K562 (cell line): ENCODE data around the gene ANKRD12.

Experiments
- CTCF ChIP-seq, 3 experiments: IDR thresholded peaks in 2 of 3; conservative IDR thresholded peaks in 1 of 3; 2 replicates each; pipeline ENCODE4 v1.5.1; 2011 to 2012; ENCODE audit warnings: low read length in 3 of 3, mild to moderate bottlenecking in 3 of 3, control low read depth in 2 of 3, improper control_type of control experiment in 1 of 3, inconsistent platforms in 1 of 3, low read depth in 1 of 3, mixed read lengths in 1 of 3, moderate library complexity in 1 of 3; ENCODE audit not compliant: insufficient read depth in 2 of 3
- ETV5 ChIP-seq: sonication (generic); formaldehyde crosslinking; IDR thresholded peaks from 2 replicates; pipeline ENCODE4 v1.4.0; 2020; ENCODE audit warnings: low read depth, mild to moderate bottlenecking, missing genetic modification reagents
- HDAC1 ChIP-seq, 2 experiments: fragments of 450-650 bp; IDR thresholded peaks; 2 replicates each; pipeline ENCODE4 v1.6.1; 2016 to 2017; ENCODE audit warnings: inconsistent platforms in 1 of 2, mild to moderate bottlenecking in 1 of 2, moderate library complexity in 1 of 2
- KHSRP ChIP-seq: fragments of 450-650 bp; IDR thresholded peaks from 2 replicates; pipeline ENCODE4 v1.6.1; 2017
- LARP7 ChIP-seq: fragments of 450-650 bp; IDR thresholded peaks from 2 replicates; pipeline ENCODE4 v1.6.1; 2016
- NR2C1 ChIP-seq, 2 experiments: fragments of 450-650 bp; IDR thresholded peaks; 2 replicates each; pipeline ENCODE4 v1.6.1; 2017; ENCODE audit warnings: mild to moderate bottlenecking in 2 of 2, antibody characterized with exemption in 1 of 2, inconsistent platforms in 1 of 2, missing compliant biosample characterization in 1 of 2, missing genetic modification characterization in 1 of 2
- RBM22 ChIP-seq: fragments of 200-400 bp; formaldehyde crosslinking; IDR thresholded peaks from 2 replicates; pipeline ENCODE4 v1.6.1; 2018; ENCODE audit warnings: low read length, low read depth; ENCODE audit not compliant: poor library complexity, severe bottlenecking
- RCOR1 ChIP-seq, 2 experiments: IDR thresholded peaks; 2 replicates each; pipeline ENCODE4 v1.6.1; 2012; ENCODE audit warnings: low read depth in 2 of 2, low read length in 2 of 2, borderline replicate concordance in 1 of 2, improper control_type of control experiment in 1 of 2
- STAT5A ChIP-seq: IDR thresholded peaks from 2 replicates; pipeline ENCODE4 v1.6.1; 2012; ENCODE audit warnings: low read length, inconsistent platforms, borderline replicate concordance
- ZNF274 ChIP-seq: IDR thresholded peaks from 2 replicates; pipeline ENCODE4 v1.6.1; 2011; ENCODE audit warnings: low read depth, mild to moderate bottlenecking, low read length, moderate library complexity, borderline replicate concordance

- no peak for TF ChIP-seq CTCF (IDR thresholded peaks at IDR 0.05 in 2 of 3, conservative IDR thresholded peaks at IDR 0.05 in 1 of 3; ENCODE audit: insufficient read depth in 2 of 3, low read depth in 1 of 3, low read length in 3 of 3)
- TF ChIP-seq ZNF274, result no peak
- no peak for TF ChIP-seq STAT5A
- TF ChIP-seq KHSRP, result no peak
- no peak for TF ChIP-seq NR2C1 (IDR thresholded peaks at IDR 0.05)
- no peak for TF ChIP-seq NR2C1 (tag; IDR thresholded peaks at IDR 0.05)
- TF ChIP-seq ETV5 (CRISPR knock-in tag), result no peak
- no peak for TF ChIP-seq HDAC1 (IDR thresholded peaks at IDR 0.05)
- no peak for TF ChIP-seq LARP7
- TF ChIP-seq RBM22, result no peak
- TF ChIP-seq RCOR1 (IDR thresholded peaks at IDR 0.05; ENCODE audit: borderline replicate concordance in 1 of 2, low read depth in 2 of 2, low read length in 2 of 2), result no peak
Observed at GRCh38 chr18:9096685-9097084, 39.9 kb upstream of the ANKRD12 start.
